ENCODE measurements around the gene GJD3.

GJD3 gene

GRCh38 chr17:40350689-40351358 lies 13.7 kb downstream of the GJD3 start:
- DNase-seq, result peak; percentile 42

- peak; percentile 85 for DNase-seq
Observed at GRCh38 chr17:40349895-40350688, 14.4 kb downstream of the GJD3 start.

GRCh38 chr17:40349477-40349894 lies 15.1 kb downstream of the GJD3 start:
- no peak for DNase-seq

GRCh38 chr17:40348562-40349476 lies 15.7 kb downstream of the GJD3 start:
- peak; percentile 80 for DNase-seq

GRCh38 chr17:40348136-40348504 lies 16.4 kb downstream of the GJD3 start:
- DNase-seq, result peak; percentile 16

- peak; percentile 51 for DNase-seq
Observed at GRCh38 chr17:40347319-40348135, 17.0 kb downstream of the GJD3 start.

- DNase-seq, result no peak
Observed at GRCh38 chr17:40346765-40347158, 17.8 kb downstream of the GJD3 start.

- peak; percentile 82 for DNase-seq
Observed at GRCh38 chr17:40345994-40346764, 18.4 kb downstream of the GJD3 start.

GRCh38 chr17:40345161-40345993 lies 19.2 kb downstream of the GJD3 start:
- DNase-seq, result peak; percentile 88

GRCh38 chr17:40344421-40345160 lies 19.9 kb downstream of the GJD3 start:
- DNase-seq, result peak; percentile 32

- peak; percentile 59 for DNase-seq
Observed at GRCh38 chr17:40343219-40344119, 21.1 kb downstream of the GJD3 start.

- DNase-seq, result peak; percentile 39
Observed at GRCh38 chr17:40342504-40343218, 21.9 kb downstream of the GJD3 start.

- DNase-seq, result peak; percentile 93
Observed at GRCh38 chr17:40341808-40342503, 22.6 kb downstream of the GJD3 start.

- peak; percentile 86 for DNase-seq
Observed at GRCh38 chr17:40340880-40341807, 23.4 kb downstream of the GJD3 start.

GRCh38 chr17:40340327-40340726 lies 24.2 kb downstream of the GJD3 start:
- DNase-seq, result no peak

Data from right hindlimb (tissue), 1 donor.